IPS-20b (cell line): Measurements from ENCODE around the gene VPS35L.
"Not testable (repeated sequence)": the region's sequence is repeated elsewhere in the genome, so short reads cannot be mapped to it uniquely, and the experiment has no call there.

Experiments
- H3K27ac ChIP-seq: one replicate; pipeline ENCODE4 v1.5.1; 2013; ENCODE audit warnings: low read length
- H3K27me3 ChIP-seq: 2 replicates; pipeline ENCODE4 v1.6.1; 2013; ENCODE audit warnings: mild to moderate bottlenecking, low read length, inconsistent platforms; ENCODE audit not compliant: insufficient read depth
- H3K36me3 ChIP-seq: 2 replicates; pipeline ENCODE4 v1.6.1; 2013; ENCODE audit warnings: low read depth, mild to moderate bottlenecking, inconsistent platforms, low read length, moderate library complexity; ENCODE audit not compliant: insufficient read depth
- H3K4me1 ChIP-seq: 2 replicates; pipeline ENCODE4 v1.6.1; 2013; ENCODE audit warnings: mild to moderate bottlenecking, control low read depth, inconsistent platforms, low read length, moderate library complexity; ENCODE audit not compliant: insufficient read depth
- H3K4me3 ChIP-seq: 2 replicates; pipeline ENCODE4 v1.5.1; 2013; ENCODE audit warnings: mild to moderate bottlenecking, low read length, inconsistent platforms
- H3K9ac ChIP-seq: 2 replicates; pipeline ENCODE4 v1.6.1; 2013; ENCODE audit warnings: low read depth, mild to moderate bottlenecking, inconsistent platforms, low read length, moderate library complexity
- H3K9me3 ChIP-seq: 2 replicates; pipeline ENCODE4 v1.6.1; 2013; ENCODE audit warnings: mild to moderate bottlenecking, low read depth, low read length, inconsistent platforms; ENCODE audit not compliant: insufficient read depth

The VPS35L gene

DNA sequence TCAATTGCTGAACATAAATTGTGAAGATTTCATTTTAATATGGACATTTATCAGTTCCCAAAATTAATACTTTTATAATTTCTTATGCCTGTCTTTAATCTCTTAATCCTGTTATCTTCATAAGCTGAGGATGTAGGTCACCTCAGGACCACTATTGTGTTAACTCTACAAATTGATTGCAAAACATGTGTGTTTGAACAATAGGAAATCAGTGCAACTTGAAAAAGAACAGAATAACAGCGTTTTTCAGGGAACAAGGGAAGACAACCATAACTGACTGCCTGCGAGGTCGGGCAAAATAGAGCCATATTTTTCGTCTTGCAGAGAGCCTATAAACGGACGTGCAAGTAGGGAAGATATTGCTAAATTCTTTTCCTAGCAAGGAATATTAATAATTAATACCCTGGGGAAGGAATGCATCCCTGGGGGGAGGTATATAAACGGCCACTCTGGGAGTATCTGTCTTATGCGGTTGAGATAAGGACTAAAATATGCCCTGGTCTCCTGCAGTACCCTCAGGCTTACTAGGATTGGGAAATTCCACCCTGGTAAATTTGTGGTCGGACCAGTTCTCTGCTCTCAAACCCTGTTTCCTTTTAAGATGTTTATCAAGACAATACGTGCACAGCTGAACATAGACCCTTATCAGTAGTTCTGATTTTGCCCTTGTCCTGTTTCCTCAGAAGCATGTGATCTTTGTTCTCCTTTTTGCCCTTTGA is 12.1 kb upstream of the VPS35L start:
- peaks cover 79% of the 10 kb centered on the region for H3K36me3 ChIP-seq
- not testable (repeated sequence) for H3K27ac ChIP-seq, H3K9ac ChIP-seq, H3K4me3 ChIP-seq, H3K4me1 ChIP-seq, H3K27me3 ChIP-seq, H3K9me3 ChIP-seq

DNA sequence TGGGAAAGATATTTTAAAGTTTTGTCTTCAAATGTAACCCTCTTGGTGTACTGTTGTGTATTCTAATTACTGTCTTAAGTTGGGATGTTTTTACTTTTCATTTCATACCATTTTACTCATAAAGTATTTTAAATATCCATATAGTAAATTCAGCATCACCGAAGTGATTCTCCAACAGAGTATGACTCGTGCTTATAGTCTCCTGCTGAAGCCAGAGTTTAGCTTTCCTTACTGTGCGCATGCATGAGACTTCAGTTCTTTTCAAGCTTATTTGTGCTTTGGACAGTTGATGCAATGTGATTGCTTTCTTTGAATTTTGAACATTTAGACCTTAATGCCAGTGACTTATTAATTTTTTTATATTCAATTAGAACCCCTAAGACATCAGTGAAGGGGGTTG is 7.4 kb upstream of the VPS35L start:
- no peaks in the 10 kb centered on the region for H3K9me3 ChIP-seq
- no peak overlapping the region for H3K9ac ChIP-seq
- no peaks in the 10 kb centered on the region for H3K4me1 ChIP-seq
- H3K36me3 ChIP-seq: peaks cover 82% of the 10 kb centered on the region
- H3K4me3 ChIP-seq: no peak overlapping the region
- no peaks in the 10 kb centered on the region for H3K27me3 ChIP-seq
- H3K27ac ChIP-seq: no peak overlapping the region

DNA sequence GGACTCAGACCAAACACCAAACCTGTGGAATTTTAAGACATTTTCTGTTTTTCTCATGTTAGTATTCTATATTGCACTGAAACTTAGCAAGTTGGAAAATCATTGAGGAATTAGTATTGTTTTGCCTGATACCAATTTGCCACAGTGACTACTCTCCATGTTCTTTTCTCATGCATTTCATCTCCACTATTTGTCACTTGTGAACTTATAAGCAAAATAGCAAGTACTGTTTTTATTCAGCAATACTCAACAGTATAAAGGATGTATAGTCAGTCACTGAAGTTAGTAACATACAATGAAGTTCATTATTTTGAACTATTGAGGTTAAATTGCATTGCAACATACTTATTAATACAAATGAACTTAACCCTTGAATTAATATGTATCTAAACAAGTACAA is 5.8 kb upstream of the VPS35L start:
- no peak overlapping the region for H3K4me3 ChIP-seq
- no peak overlapping the region for H3K27ac ChIP-seq
- H3K36me3 ChIP-seq: peaks cover 69% of the 10 kb centered on the region
- H3K4me1 ChIP-seq: no peaks in the 10 kb centered on the region
- no peaks in the 10 kb centered on the region for H3K27me3 ChIP-seq
- no peak overlapping the region for H3K9ac ChIP-seq
- H3K9me3 ChIP-seq: no peaks in the 10 kb centered on the region

DNA sequence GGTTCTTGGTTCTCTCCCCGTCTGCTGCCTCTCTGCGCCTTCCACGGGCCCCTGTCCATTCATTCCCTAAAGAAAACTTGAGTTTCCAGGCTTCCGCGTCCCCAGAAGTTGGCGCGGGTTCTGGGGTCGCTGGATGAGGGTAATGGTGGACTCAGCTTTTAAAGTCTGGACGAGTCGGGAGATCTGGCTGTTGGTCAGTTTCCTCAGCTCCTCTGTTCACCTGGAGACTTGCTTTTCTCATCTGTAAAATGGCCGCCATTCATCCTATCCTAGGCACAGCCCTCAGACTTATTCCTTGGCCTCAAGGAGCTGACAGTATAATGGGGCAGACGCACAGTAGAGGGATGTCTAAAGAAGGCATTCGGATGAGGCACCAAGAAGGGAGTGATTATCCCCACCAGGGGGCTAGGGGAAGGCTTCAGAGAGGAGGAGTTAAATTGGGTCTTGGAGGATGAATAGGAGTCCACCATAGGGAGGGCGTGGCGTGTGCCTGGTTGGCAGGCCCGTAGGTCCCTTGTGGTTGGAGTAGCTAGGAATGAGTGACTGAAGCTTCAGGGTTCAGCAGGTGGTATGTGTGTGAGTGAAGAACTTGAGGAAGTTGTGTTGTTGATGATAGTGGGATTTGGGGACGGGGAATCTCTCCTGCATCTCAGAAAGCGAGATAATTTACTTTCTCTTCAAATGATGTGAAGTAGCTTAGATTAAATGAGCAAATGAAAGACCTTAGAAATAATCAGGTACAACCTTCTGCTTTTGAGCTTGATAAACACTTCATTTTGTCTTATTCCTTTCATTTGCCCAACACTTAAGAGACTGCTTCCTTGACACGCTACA is 652 bp downstream of the VPS35L start:
- Histone ChIP-seq H3K9me3 (no peaks in the 10 kb centered on the region), H3K4me3 (peak overlapping the region; percentile 82), H3K9ac (peak overlapping the region; percentile 98), H3K36me3 (peaks cover 18% of the 10 kb centered on the region), H3K27ac (peak overlapping the region; percentile 94), H3K27me3 (no peaks in the 10 kb centered on the region), H3K4me1 (no peaks in the 10 kb centered on the region; the same call in 1 of the 2 replicates)

DNA sequence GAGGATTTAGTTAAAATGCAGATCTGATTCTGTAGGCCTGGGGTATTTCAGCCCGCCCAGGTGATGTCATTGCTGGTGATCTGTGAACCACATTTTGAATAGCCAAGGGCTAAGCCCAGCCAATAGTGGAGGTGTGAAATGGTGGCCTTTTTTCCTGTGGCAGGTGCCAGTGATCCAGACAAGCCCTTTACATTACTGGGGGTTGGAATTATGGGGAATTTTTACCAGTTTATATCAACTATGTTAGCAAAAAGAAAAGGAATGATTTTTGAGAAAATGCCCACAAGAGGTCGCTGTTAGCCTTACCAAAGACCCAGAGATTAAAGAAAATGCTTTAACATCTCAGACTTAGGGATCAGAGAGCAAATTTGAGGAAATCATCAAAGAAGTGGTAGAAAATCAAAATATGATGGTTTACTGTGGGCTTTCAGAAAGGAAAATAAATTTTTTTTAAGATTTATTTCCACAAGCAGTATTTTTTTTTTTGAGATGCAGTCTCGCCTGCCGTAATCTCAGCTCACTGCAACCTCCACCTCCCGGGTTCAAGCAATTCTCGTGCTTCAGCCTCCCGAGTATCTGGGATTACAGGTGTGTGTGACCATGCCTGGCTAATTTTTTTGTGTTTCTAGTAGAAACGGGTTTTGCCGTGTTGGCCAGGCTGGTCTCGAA is 3.9 kb downstream of the VPS35L start:
- Histone ChIP-seq H3K4me1 (no peaks in the 10 kb centered on the region; the same call in 1 of the 2 replicates), H3K27me3 (no peaks in the 10 kb centered on the region), H3K9ac (no peak overlapping the region), H3K9me3 (no peaks in the 10 kb centered on the region), H3K27ac (no peak overlapping the region), H3K4me3 (no peak overlapping the region), H3K36me3 (no peaks in the 10 kb centered on the region)

DNA sequence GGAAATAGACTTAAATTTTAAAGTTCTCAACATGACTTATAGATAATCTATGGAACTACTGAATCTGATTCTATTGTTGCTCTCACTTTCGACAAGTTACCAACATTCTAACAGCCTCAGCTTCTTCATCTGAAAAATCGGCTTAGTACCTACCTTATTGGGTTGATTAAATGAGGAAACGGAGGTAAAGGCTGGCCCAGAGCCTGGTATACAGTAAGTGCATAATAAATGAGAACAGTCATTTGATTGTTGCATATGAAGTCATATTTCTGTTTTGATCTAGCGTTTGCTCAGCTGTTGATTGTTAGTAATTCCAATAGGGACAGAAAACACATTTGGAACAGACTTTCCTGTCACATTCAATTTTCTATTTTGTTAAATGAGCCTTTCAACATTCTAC is 4.6 kb downstream of the VPS35L start:
- no peak overlapping the region for H3K9ac ChIP-seq
- H3K4me3 ChIP-seq: no peak overlapping the region
- no peaks in the 10 kb centered on the region for H3K27me3 ChIP-seq
- no peaks in the 10 kb centered on the region for H3K9me3 ChIP-seq
- no peak overlapping the region for H3K27ac ChIP-seq
- H3K4me1 ChIP-seq: no peaks in the 10 kb centered on the region; the same call in 1 of the 2 replicates
- peaks cover 5% of the 10 kb centered on the region for H3K36me3 ChIP-seq

DNA sequence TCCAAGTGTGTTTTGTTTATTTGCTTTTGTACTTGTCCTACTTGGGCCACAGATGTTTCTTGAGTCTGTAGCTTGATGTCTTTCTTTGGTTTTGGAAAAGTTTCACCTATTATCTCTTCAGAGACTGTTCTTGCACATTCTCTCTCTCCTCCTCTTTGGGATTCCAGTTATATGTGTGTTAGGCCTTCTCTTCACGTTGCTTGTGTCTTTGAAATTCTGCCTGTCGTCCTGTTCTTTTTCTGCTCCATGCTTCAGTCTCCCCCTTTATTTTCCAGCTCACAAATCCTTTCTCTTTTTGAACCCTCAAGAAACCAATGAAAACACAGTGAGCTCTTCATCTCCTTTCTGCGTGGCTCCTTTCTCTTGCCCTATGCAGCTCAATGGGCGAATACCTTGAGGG is 7.9 kb downstream of the VPS35L start:
- no peak overlapping the region for H3K9ac ChIP-seq
- no peaks in the 10 kb centered on the region for H3K27me3 ChIP-seq
- H3K9me3 ChIP-seq: no peaks in the 10 kb centered on the region
- H3K27ac ChIP-seq: no peak overlapping the region
- no peaks in the 10 kb centered on the region; the same call in 1 of the 2 replicates for H3K4me1 ChIP-seq
- H3K36me3 ChIP-seq: peaks cover 31% of the 10 kb centered on the region
- H3K4me3 ChIP-seq: no peak overlapping the region

DNA sequence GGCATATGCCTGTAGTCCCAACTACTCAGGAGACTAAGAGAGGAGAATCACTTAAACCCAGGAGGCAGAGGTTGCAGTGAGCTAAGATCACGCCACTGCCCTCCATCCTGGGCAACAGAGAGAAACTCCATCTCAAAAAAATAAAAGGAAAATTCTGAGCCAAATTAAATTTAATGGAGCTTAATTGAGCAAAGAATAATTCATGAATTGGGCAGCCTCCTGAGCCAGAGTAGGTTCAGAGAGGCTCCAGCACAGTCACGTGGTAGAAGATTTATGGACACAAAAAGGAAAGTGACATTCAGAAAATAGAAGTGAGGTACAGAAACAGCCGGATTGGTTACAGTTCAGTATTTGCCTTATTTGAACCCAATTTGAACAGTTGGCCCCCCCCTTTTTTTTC is 10.9 kb downstream of the VPS35L start:
- peaks cover 45% of the 10 kb centered on the region for H3K36me3 ChIP-seq
- H3K27ac ChIP-seq: no peak overlapping the region
- H3K9me3 ChIP-seq: no peaks in the 10 kb centered on the region
- H3K4me3 ChIP-seq: no peak overlapping the region
- H3K4me1 ChIP-seq: no peaks in the 10 kb centered on the region
- no peaks in the 10 kb centered on the region for H3K27me3 ChIP-seq
- no peak overlapping the region for H3K9ac ChIP-seq

DNA sequence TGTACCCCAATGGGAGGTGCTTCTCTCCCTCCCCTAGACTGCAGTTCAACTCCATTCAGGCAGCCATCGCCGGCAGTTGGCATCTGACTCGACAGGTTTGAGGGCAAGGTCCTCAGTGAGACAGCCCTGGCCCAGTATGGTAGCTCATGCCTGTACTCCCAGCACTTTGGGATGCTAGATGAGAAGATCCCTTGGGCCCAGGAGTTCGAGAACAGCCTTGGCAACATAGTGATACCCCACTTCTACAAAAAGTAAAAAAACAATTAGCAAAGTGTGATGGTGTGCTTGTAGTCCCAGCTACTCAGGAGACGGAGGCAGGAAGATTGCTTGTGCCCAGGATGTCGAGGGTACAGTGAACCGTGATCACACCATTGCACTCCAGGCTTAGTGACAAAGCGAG is 12.1 kb downstream of the VPS35L start:
- Histone ChIP-seq H3K9me3 (no peaks in the 10 kb centered on the region), H3K4me1 (no peaks in the 10 kb centered on the region), H3K27ac (no peak overlapping the region), H3K9ac (no peak overlapping the region), H3K4me3 (no peak overlapping the region), H3K27me3 (no peaks in the 10 kb centered on the region), H3K36me3 (peaks cover 45% of the 10 kb centered on the region)

DNA sequence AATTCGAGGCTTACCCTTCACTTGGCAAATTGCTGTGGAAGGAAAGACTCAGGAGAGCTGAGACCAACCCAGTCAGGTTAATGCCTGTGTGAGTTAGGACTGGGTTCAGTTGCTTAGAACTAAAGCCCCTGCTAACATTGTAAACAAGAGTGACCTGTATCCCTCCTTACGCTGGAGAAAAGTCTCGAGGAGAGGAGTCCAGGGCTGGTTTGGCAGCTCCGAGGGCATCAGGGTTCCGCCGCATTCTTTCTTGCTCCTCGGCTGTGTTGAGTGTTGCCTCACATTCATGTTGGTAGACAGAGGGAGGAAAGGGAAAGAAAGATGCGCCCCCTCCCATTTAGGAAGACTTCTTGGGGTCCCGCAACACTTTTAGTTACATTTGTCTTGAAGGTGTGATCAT is 18.5 kb downstream of the VPS35L start:
- H3K4me1 ChIP-seq: no peaks in the 10 kb centered on the region
- no peak overlapping the region for H3K9ac ChIP-seq
- no peak overlapping the region for H3K4me3 ChIP-seq
- no peaks in the 10 kb centered on the region for H3K27me3 ChIP-seq
- H3K9me3 ChIP-seq: no peaks in the 10 kb centered on the region
- H3K36me3 ChIP-seq: peaks cover 62% of the 10 kb centered on the region
- H3K27ac ChIP-seq: no peak overlapping the region

DNA sequence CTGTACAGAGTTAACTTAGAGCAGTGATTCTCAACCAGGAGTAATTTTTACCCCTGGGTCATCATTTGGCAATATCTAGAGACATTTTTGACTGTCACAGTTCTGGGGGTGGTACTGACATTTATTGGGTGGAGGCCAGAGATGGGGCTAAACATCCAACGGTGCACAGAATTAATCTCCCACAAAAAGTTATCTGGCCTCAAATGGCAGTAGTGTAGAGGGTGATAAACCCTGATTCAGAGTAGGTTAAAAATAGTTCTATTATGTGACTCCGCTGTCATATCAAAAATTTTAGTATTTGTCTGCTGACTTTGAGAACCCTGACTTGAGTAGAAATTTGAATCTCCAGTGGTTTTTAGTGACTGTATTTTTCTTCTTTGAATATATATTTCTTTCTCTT is 19.1 kb downstream of the VPS35L start:
- Histone ChIP-seq H3K9me3 (no peaks in the 10 kb centered on the region), H3K4me1 (no peaks in the 10 kb centered on the region), H3K27ac (no peak overlapping the region), H3K9ac (no peak overlapping the region), H3K4me3 (no peak overlapping the region), H3K36me3 (peaks cover 61% of the 10 kb centered on the region), H3K27me3 (no peaks in the 10 kb centered on the region)
